Testis (tissue), 2 donors: ENCODE data around the gene LIN7A.

Experiments
- CTCF ChIP-seq, 3 experiments: fragments of 450-650 bp in 2 of 3; fragments of 200-600 bp in 1 of 3; sonication (generic) in 1 of 3; IDR thresholded peaks; one replicate each; pipeline ENCODE4 v1.5.1; 2016 to 2019; ENCODE audit warnings: antibody characterized with exemption in 3 of 3, mild to moderate bottlenecking in 2 of 3, moderate library complexity in 1 of 3
- POLR2A ChIP-seq: fragments of 450-650 bp; IDR thresholded peaks from one replicate; pipeline ENCODE4 v1.6.1; 2017; ENCODE audit warnings: antibody characterized with exemption, mild to moderate bottlenecking, moderate library complexity

- TF ChIP-seq CTCF (IDR thresholded peaks at IDR 0.05): no peak
- no peak for TF ChIP-seq POLR2A
Measured at GRCh38 chr12:80823393-80823792, 114.3 kb downstream of the LIN7A start.
